Kidney epithelial cell (primary cell): ENCODE measurements around the gene NFATC1. TPM values are rescaled to one million over a fixed set of nuclear protein-coding genes. Genes with fewer than 3 reads are reported as not detected.

Experiments
- DNase-seq: peaks from one replicate; pipeline ENCODE4 v3.0.0-alpha.2; 2010; ENCODE audit warnings: low read depth
- H3K27me3 ChIP-seq: 2 replicates; pipeline ENCODE4 v1.6.0; 2011; ENCODE audit warnings: low read length; ENCODE audit not compliant: control insufficient read depth, insufficient read depth
- H3K36me3 ChIP-seq: 2 replicates; pipeline ENCODE4 v1.5.1; 2011; ENCODE audit warnings: low read length; ENCODE audit not compliant: control insufficient read depth, insufficient read depth
- H3K4me3 ChIP-seq: 2 replicates; pipeline ENCODE4 v1.5.1; 2011; ENCODE audit warnings: low read depth, mild to moderate bottlenecking, control low read depth, low read length
- CTCF ChIP-seq: IDR thresholded peaks from 2 replicates; pipeline ENCODE4 v1.5.1; 2011; ENCODE audit warnings: mild to moderate bottlenecking, moderate library complexity, low read length, control low read depth, inconsistent platforms; ENCODE audit not compliant: insufficient read depth, poor library complexity, severe bottlenecking
- total RNA-seq: library from RNA; depleted of rRNA; stranded (reverse); fragments of >200 nt; gene quantifications from 2 replicates; pipeline ENCODE4 v1.2.3, GENCODE V29; 2015

Gene NFATC1
- total RNA-seq, 1 donor from 2014 or later: 2.7 TPM

- H3K27me3 ChIP-seq: peaks cover 51% of the 10 kb centered on the region
- DNase-seq: no peak
- no peaks in the 10 kb centered on the region for H3K36me3 ChIP-seq
- H3K4me3 ChIP-seq: no peak overlapping the region
- no peak for TF ChIP-seq CTCF
Observed at GRCh38 chr18:79384834-79385233, 10.9 kb upstream of the NFATC1 start.

GRCh38 chr18:79385326-79385707 is 10.4 kb upstream of the NFATC1 start:
- no peak overlapping the region for H3K4me3 ChIP-seq
- TF ChIP-seq CTCF: no peak
- DNase-seq: no peak
- peaks cover 51% of the 10 kb centered on the region for H3K27me3 ChIP-seq
- H3K36me3 ChIP-seq: no peaks in the 10 kb centered on the region

GRCh38 chr18:79385708-79386341 is 9.9 kb upstream of the NFATC1 start:
- DNase-seq: no peak
- Histone ChIP-seq H3K4me3 (no peak overlapping the region), H3K36me3 (no peaks in the 10 kb centered on the region), H3K27me3 (peaks cover 51% of the 10 kb centered on the region)
- TF ChIP-seq CTCF: no peak

GRCh38 chr18:79386547-79386946 is 9.2 kb upstream of the NFATC1 start:
- Histone ChIP-seq H3K27me3 (peaks cover 52% of the 10 kb centered on the region), H3K4me3 (no peak overlapping the region), H3K36me3 (no peaks in the 10 kb centered on the region)
- TF ChIP-seq CTCF: no peak
- DNase-seq: no peak

GRCh38 chr18:79387214-79387613 is 8.5 kb upstream of the NFATC1 start:
- no peak for TF ChIP-seq CTCF
- Histone ChIP-seq H3K4me3 (no peak overlapping the region), H3K27me3 (peaks cover 57% of the 10 kb centered on the region), H3K36me3 (no peaks in the 10 kb centered on the region)
- DNase-seq: no peak

GRCh38 chr18:79387615-79388014 is 8.1 kb upstream of the NFATC1 start:
- peaks cover 61% of the 10 kb centered on the region for H3K27me3 ChIP-seq
- TF ChIP-seq CTCF: no peak
- H3K4me3 ChIP-seq: no peak overlapping the region
- no peak for DNase-seq
- no peaks in the 10 kb centered on the region for H3K36me3 ChIP-seq
